GM21786 (cell line): ENCODE measurements around the gene SLC30A3.
A peak's percentile ranks its signal among the peaks of the same experiment; 100 is the strongest.

ENCODE experiments used
- ATAC-seq: cut with Tn5 transposase; IDR thresholded peaks from one replicate; pipeline ENCODE4 v1.9.1; 2021; ENCODE audit not compliant: unreplicated experiment

Gene SLC30A3

GRCh38 chr2:27261926-27262298 is 935 bp downstream of the SLC30A3 start:
- no peak for ATAC-seq

DNA sequence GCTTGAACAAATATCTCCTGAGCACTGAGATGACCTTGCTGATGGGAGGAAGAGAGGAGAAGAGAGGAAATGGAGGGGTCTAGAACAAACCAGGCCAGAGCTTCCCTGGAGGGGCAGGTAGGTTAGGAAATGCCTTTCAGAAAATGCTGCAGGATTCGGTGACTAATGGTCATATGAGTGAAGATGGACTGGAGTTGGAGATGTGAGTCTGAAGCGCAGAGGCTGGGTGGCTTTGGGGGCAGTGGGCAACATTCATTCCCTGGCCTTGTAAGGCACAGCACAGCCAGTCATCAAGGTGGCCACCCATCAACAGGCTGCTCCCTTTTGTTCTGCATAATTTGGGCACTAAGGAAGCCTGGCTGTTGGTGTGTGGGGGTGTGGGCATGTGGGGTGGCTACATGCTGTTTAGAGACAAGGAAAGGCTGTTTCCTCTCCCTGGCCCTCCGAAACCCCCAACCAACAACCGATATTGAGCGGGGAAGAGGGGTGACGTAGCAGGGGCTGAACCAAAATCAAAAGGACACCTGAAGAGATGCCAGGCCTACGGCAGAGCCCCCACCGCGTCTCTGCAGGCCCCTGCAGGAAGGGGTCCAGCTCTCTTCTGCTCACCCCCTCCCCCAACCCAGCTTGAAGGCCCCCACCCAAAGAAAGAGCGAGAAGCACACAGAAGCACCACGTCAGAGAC is 1.5 kb downstream of the SLC30A3 start:
- no peak for ATAC-seq

GRCh38 chr2:27258051-27258450 is 4.8 kb downstream of the SLC30A3 start:
- no peak for ATAC-seq

DNA sequence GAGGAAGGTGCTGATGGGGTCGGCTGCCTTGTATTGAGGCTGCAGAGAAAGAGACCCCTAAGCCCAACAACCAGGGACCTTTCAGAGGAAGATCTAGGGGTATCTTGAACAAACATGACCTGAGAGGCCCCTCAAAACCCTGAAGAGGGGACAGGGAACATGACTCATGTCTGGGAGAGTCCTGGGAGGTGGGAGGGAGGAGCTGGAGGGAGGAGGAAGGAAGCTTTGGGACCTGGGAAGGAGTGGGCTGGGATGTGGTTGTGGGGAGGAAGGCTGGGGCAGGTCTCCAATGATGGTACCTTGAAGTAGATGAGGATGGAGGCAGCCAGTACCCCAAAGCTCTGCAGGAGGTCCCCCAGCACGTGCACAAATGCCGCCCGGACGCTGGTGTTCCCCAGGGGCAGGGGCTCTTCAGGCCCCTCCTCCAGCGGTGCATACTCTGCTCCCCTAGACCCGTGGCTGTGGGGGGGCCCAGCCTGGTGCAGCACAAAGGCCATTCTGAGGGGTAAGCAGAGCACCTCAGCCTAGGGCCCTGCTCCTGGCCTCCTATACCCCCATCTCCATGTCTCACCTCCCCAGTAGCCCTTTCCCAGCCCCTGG is 5.9 kb downstream of the SLC30A3 start:
- ATAC-seq = no peak

GRCh38 chr2:27255660-27256059 is 7.2 kb downstream of the SLC30A3 start:
- ATAC-seq = no peak

DNA sequence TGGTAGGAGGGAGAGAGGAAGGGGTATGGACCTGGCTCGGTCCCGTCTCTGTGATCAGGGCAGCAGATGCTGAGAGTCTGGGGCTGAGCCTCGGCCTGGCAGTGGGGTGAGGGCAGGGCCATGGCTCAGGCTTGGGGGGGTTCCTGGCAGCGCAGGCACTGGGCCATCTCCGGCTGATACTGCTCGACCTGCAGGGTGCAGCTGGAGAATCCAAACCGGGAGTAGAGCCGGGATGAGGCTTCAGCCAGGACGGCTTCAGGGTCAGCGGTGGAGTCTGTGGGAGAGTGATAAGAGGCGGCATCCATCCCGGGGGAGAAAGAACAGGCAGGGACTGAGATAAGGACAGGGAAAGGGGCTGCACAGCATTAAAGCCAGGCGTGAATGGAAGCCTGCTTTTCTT is 7.7 kb downstream of the SLC30A3 start:
- ATAC-seq = no peak

DNA sequence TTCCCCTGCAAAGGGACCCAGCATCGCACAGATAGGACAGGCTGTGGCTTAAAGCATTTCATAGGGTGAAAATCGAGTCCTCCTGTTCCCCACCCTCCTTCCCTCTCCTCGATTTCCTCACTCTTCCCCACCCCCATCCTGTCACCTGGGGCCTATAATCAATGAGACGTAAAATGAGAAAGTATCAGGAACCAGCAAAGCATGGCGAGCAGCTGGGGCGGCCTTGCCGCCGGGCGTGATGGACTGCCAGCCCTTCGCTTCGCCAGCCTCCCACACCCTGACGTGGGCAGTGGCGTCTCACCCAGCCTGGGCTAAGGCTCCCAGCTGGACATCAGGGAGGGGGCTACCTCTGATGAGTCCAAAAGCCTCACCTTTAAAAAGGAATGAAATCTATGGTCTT is 11.1 kb downstream of the SLC30A3 start:
- no peak for ATAC-seq

DNA sequence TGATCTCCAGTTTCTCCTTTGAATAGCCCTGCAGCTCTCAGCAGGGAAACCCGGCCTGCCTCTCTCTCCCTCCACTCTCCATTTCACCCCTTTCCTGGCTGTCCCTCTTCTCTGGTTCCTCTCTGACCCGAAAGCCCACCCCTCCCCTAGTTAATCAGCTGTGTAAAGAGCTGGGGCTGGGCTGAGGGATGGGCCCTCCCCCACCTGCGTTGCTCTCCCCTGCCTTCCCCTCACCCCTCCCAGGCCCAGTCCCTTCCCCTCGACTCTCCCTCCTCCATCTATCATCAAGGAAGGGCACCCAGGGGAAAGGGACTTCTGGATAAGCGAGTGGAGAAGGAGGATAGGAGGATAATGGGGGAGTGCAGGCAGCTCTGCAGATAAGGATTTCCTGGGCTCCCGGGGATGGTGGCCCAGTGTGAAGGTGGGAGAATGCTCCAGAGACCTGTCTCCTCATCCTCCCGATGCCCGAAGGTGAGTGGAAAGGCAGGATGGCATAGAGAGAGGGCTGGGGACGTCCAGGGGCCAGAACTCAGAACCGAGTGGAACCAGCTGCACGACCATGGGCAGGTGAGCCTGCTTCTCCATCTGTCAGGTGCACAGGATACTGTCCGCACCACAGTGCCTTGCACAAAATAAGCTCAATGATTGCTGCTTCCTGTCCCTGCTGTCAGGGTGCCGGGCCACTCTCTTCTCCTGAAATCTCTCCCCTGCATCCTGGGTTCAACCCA is 12.0 kb downstream of the SLC30A3 start:
- ATAC-seq = no peak

GRCh38 chr2:27249891-27250651 is 12.8 kb downstream of the SLC30A3 start:
- peak; percentile 55 for ATAC-seq

- ATAC-seq = no peak
Measured at GRCh38 chr2:27249159-27249890, 13.5 kb downstream of the SLC30A3 start.

GRCh38 chr2:27247893-27248292 is 15.0 kb downstream of the SLC30A3 start:
- no peak for ATAC-seq

DNA sequence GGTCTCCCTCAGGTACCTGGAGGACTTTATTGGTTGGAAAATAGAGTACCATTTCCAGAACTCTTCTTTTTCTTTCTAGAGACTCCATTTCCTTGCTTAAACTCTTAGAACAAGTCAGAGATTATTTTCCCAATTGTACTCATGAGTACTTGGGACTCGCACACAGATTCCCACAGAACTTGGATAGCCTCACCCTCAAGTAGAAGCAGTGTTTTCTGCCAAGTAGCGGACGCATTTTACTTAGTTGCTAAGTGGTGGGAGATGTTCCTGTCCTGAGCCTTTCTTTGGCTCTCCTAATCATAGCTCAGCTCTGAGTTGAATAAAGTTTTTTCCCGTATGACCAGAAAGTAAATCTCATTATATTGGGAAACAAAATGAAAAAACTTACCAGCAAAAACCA is 17.2 kb downstream of the SLC30A3 start:
- no peak for ATAC-seq

DNA sequence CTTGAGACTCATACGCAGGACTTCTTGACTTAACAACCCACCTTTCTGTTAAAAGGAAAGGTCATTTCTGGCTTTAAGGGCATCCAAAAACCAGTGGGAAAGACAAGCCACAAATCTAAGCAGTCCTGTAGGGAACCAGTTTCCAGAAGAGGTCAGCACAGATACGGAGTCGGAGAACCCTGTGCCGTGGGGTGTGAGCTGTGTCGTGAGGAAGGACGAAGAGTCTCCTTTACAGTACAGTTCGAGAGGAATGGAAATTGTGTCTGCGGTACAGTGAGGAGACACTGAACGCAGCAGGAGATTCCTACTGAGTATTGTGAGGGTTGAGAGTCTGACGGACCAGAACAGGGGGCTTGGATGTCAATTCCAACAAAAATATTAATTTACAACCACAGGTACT is 17.7 kb downstream of the SLC30A3 start:
- ATAC-seq = no peak

GRCh38 chr2:27243391-27244130 is 19.3 kb downstream of the SLC30A3 start:
- no peak for ATAC-seq

DNA sequence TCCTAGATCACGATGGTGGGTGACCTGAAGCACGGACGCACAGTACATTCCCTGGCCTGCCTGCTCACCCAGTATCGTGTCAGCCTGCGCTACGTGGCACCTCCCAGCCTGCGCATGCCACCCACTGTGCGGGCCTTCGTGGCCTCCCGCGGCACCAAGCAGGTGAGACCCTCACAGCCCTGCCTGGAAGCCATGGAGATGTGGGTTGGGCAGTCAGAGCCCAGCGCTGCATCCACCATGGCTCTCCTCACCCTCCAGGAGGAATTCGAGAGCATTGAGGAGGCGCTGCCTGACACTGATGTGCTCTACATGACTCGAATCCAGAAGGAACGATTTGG is 20.3 kb downstream of the SLC30A3 start:
- ATAC-seq = no peak

- ATAC-seq = no peak
Measured at GRCh38 chr2:27241761-27242613, 20.9 kb downstream of the SLC30A3 start.

GRCh38 chr2:27240406-27240805 is 22.4 kb downstream of the SLC30A3 start:
- ATAC-seq = no peak

- ATAC-seq = no peak
Measured at GRCh38 chr2:27238976-27239375, 23.9 kb downstream of the SLC30A3 start.

DNA sequence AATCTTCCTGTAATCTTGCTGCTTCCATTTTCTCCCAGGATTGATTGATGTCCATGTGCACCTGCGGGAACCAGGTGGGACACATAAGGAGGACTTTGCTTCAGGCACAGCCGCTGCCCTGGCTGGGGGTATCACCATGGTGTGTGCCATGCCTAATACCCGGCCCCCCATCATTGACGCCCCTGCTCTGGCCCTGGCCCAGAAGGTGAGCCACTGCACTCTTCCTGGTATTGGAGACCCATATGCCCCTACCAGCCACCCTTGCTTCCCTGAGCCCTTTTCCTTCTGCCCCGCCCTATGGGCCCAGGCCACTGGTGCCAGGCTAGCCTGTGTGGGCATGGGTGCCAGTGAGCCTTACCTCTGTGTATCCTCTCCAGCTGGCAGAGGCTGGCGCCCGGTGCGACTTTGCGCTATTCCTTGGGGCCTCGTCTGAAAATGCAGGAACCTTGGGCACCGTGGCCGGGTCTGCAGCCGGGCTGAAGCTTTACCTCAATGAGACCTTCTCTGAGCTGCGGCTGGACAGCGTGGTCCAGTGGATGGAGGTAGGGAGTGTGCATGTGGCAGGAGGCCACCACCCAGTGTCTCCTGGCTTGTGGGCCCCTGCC is 25.4 kb downstream of the SLC30A3 start:
- no peak for ATAC-seq
